ENCODE measurements around the gene KISS1R. TPM values are rescaled to one million over a fixed set of nuclear protein-coding genes. Genes with fewer than 3 reads are reported as not detected.
"Not testable (repeated sequence)": the region's sequence is repeated elsewhere in the genome, so short reads cannot be mapped to it uniquely, and the experiment has no call there.

KISS1R gene
- under 1 TPM in 1 of 5 donors, not detected in 4; 0.15 TPM for polyA plus RNA-seq (ENCODE audit: insufficient read depth in 1 of 5, insufficient read length in 5 of 5, low replicate concordance in 1 of 5)
- long read RNA-seq, donor 1: 0 reads
- long read RNA-seq, donor 2: 0 reads
- long read RNA-seq, donor 3: 0 reads
- long read RNA-seq, donor 4: 0 reads
- long read RNA-seq, donor 5: 0 reads
- long read RNA-seq, donor 6: 0 reads
- long read RNA-seq, donor 7: 0 reads
- long read RNA-seq, donor 8: 0 reads

- DNase-seq: no peak
Measured at GRCh38 chr19:917323-918151, at the start of gene KISS1R. TSS of gene KISS1R (plus strand) at chr19:917333. CDS start at chr19:917503, 170 bp downstream.

- no peak for DNase-seq
Measured at GRCh38 chr19:867855-868457, 49.2 kb upstream of the KISS1R start.

GRCh38 chr19:868458-869244, 48.5 kb upstream of the KISS1R start:
- no peak for DNase-seq

- DNase-seq: peak; percentile 80 to 85
Measured at GRCh38 chr19:869245-870177, 47.6 kb upstream of the KISS1R start.

GRCh38 chr19:870314-870713, 46.8 kb upstream of the KISS1R start:
- DNase-seq: no peak

GRCh38 chr19:870963-871401, 46.2 kb upstream of the KISS1R start:
- peak; percentile 66 to 75 for DNase-seq

- no peak for DNase-seq
Measured at GRCh38 chr19:871446-872265, 45.5 kb upstream of the KISS1R start.

GRCh38 chr19:872266-872951, 44.7 kb upstream of the KISS1R start:
- no peak for DNase-seq

- DNase-seq: no peak
Measured at GRCh38 chr19:873084-873483, 44.0 kb upstream of the KISS1R start.

- no peak for DNase-seq
Measured at GRCh38 chr19:873561-874041, 43.5 kb upstream of the KISS1R start.

- no peak for DNase-seq
Measured at GRCh38 chr19:875265-875879, 41.8 kb upstream of the KISS1R start.

- DNase-seq: no peak
Measured at GRCh38 chr19:876089-876488, 41.0 kb upstream of the KISS1R start.

- no peak for DNase-seq
Measured at GRCh38 chr19:876780-877314, 40.3 kb upstream of the KISS1R start.

GRCh38 chr19:877992-878660, 39.0 kb upstream of the KISS1R start:
- not testable (repeated sequence) for DNase-seq

- not testable (repeated sequence) for DNase-seq
Measured at GRCh38 chr19:878751-879561, 38.2 kb upstream of the KISS1R start.

GRCh38 chr19:879711-880438, 37.3 kb upstream of the KISS1R start:
- DNase-seq: no peak

All from right lung (tissue), 10 donors.